Measurements from ENCODE around the gene GIPC1. TPM values are rescaled to one million over a fixed set of nuclear protein-coding genes. Genes with fewer than 3 reads are reported as not detected.
A peak's percentile ranks its signal among the peaks of the same experiment; 100 is the strongest.
"Not testable (repeated sequence)": the region's sequence is repeated elsewhere in the genome, so short reads cannot be mapped to it uniquely, and the experiment has no call there.

The GIPC1 gene
- total and polyA plus RNA-seq, 7 donors, result 37.9 to 63.5 (median 45.3) TPM

- Histone ChIP-seq H3K4me1 (peaks cover 36% of the 10 kb centered on the region), H3K27ac (peak overlapping the region; percentile 53), H3K9me3 (no peaks in the 10 kb centered on the region), H3K36me3 (ENCODE audit: insufficient read depth in 1 of 2, low read depth in 1 of 2) (peaks cover 0 to 8% of the 10 kb centered on the region in 2 donors), H3K4me3 (no peak overlapping the region), H3K27me3 (ENCODE audit: insufficient read depth in 3 of 3, low read length in 2 of 3) (no peaks in the 10 kb centered on the region)
- TF ChIP-seq, protein P1, sequence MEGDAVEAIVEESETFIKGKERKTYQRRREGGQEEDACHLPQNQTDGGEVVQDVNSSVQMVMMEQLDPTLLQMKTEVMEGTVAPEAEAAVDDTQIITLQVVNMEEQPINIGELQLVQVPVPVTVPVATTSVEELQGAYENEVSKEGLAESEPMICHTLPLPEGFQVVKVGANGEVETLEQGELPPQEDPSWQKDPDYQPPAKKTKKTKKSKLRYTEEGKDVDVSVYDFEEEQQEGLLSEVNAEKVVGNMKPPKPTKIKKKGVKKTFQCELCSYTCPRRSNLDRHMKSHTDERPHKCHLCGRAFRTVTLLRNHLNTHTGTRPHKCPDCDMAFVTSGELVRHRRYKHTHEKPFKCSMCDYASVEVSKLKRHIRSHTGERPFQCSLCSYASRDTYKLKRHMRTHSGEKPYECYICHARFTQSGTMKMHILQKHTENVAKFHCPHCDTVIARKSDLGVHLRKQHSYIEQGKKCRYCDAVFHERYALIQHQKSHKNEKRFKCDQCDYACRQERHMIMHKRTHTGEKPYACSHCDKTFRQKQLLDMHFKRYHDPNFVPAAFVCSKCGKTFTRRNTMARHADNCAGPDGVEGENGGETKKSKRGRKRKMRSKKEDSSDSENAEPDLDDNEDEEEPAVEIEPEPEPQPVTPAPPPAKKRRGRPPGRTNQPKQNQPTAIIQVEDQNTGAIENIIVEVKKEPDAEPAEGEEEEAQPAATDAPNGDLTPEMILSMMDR (IDR thresholded peaks at IDR 0.05), result no peak
- DNase-seq (no peak), ATAC-seq (no peak)
- WGBS, 3 donors, result 52 to 59% (median 53%) methylated on average over 7 of the region's 7 CpGs
- intact Hi-C loops (cut with DNase I), result no loop called here
Measured at GRCh38 chr19:14542711-14543328, 46.9 kb upstream of the GIPC1 start.

- ATAC-seq; H3K36me3 ChIP-seq (ENCODE audit: insufficient read depth in 1 of 2, low read depth in 1 of 2); intact Hi-C loops (cut with DNase I): not testable (repeated sequence)
Measured at GRCh38 chr19:14541979-14542378, 46.1 kb upstream of the GIPC1 start.

DNA sequence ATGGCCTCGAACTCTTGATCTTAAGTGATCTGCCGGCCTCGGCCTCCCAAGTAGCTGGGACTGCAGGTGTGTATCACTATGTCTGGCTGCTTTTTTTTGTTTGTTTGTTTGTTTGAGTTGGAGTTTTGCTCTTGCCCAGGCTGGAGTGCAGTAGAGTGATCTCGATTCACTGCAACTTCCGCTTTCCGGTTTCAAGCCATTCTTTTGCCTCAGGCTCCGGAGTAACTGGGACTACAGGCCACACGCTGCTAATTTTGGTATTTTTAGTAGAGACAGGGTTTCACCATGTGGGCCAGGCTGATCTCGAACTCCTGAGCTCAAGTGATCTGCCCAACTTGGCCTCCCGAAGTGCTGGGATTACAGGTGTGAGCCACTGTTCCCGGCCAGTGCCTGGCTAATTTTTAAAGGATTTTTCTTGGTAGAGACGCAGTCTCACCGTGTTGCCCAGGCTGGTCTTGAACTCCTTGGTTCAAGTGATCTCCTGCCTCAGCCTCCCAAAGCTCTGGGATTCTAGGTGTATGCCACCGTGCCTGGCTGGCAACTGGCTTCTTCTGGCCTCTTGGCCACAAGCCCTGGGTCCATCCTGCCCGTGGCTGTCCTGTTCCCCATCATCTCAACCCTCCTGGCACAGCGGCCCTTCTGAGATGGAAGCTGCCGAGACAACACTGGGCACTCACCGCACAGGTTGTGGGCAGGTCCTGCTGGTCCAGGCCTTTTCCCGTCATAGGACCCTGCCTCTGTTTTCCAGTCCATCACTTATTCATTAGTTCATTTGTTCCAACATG, 45.0 kb upstream of the GIPC1 start:
- H3K4me3 ChIP-seq, result no peak overlapping the region
- no peaks in the 10 kb centered on the region for H3K27me3 ChIP-seq (ENCODE audit: insufficient read depth in 3 of 3, low read length in 2 of 3)
- no peaks in the 10 kb centered on the region for H3K9me3 ChIP-seq
- TF ChIP-seq, protein P1 (IDR thresholded peaks at IDR 0.05), result no peak
- 75 to 84% (median 78%) methylated on average over 19 of the region's 19 CpGs for WGBS, 3 donors
- intact Hi-C loops (cut with DNase I), result no loop called here
- H3K36me3 ChIP-seq (ENCODE audit: insufficient read depth in 1 of 2, low read depth in 1 of 2), result peaks cover 0 to 6% of the 10 kb centered on the region in 2 donors
- H3K4me1 ChIP-seq, result peaks cover 22% of the 10 kb centered on the region
- ATAC-seq (no peak), DNase-seq (no peak)
- peak overlapping the region; percentile 56 for H3K27ac ChIP-seq

More at GRCh38 chr19:14541979-14542378, 46.1 kb upstream of the GIPC1 start:
- H3K9me3 ChIP-seq; H3K27me3 ChIP-seq (ENCODE audit: insufficient read depth in 3 of 3, low read length in 2 of 3); DNase-seq; H3K4me3 ChIP-seq: not testable (repeated sequence)
- WGBS, 3 donors, result 76 to 89% (median 88%) methylated on average over 5 of the region's 5 CpGs
- H3K4me1 ChIP-seq, result peaks cover 32% of the 10 kb centered on the region
- peak overlapping the region; percentile 56 for H3K27ac ChIP-seq

DNA sequence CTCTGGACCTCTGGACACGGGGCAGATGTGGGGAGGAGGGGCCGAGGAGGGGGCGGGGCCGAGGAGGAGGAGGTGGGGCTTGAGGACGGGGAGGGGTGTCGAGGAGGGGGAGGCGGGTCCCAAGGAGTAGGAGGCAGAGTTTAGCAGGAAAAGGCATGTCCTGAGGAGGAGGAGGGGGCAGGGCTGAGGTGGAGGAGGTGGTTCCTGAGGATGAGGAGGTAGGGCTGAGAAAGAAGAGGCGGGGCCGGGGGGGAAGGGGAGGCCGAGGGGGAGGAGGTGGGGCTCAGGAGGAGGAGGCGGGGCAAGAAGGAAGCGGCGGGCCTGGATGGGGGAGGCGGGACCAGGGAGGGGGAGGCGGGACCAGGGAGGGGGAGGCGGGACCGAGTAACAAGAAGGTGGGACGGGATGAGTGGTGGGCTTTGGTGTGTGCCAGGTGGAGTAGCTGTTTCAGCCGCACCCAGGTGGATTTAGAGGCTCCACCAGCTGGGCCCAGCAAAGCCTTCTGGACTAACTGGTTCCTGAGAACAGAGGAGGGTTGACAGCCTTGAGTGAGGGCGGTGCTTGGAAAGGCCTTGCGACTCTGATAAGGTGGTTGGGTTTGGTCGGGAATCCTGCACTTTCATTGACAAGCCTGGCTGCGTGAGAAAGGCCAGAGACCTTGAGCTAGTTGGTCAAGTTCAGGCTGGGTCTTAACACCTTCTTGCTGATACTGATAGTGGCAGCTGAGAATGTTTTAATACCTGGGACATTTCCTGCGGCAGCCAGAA, 41.2 kb upstream of the GIPC1 start:
- peaks cover 15% of the 10 kb centered on the region for H3K4me1 ChIP-seq
- TF ChIP-seq, protein P1 (IDR thresholded peaks at IDR 0.05), result no peak
- H3K4me3 ChIP-seq, result no peak overlapping the region
- ATAC-seq, result peak; percentile 34 to 55 (median 46)
- no peaks in the 10 kb centered on the region for H3K9me3 ChIP-seq
- peak overlapping the region; percentile 23 for H3K27ac ChIP-seq
- peak; percentile 46 to 76 for DNase-seq
- intact Hi-C loops (cut with DNase I), result no loop called here
- H3K27me3 ChIP-seq (ENCODE audit: insufficient read depth in 3 of 3, low read length in 2 of 3), result no peaks in the 10 kb centered on the region
- H3K36me3 ChIP-seq (ENCODE audit: insufficient read depth in 1 of 2, low read depth in 1 of 2), result peaks cover 0 to 10% of the 10 kb centered on the region in 2 donors
- 31 to 48% (median 36%) methylated on average over 16 to 24 of the region's 24 CpGs for WGBS, 3 donors

GRCh38 chr19:14533450-14533849, 37.5 kb upstream of the GIPC1 start:
- DNase-seq, result no peak
- TF ChIP-seq, protein P1 (IDR thresholded peaks at IDR 0.05), result no peak
- Histone ChIP-seq H3K36me3 (ENCODE audit: insufficient read depth in 1 of 2, low read depth in 1 of 2) (peaks cover 0 to 4% of the 10 kb centered on the region in 2 donors), H3K27me3 (ENCODE audit: insufficient read depth in 3 of 3, low read length in 2 of 3) (no peaks in the 10 kb centered on the region), H3K27ac (peak overlapping the region; percentile 88), H3K9me3 (no peaks in the 10 kb centered on the region), H3K4me1 (peaks cover 25% of the 10 kb centered on the region), H3K4me3 (no peak overlapping the region)
- no peak for ATAC-seq
- intact Hi-C loops (cut with DNase I), result no loop called here
- 32 to 61% (median 37%) methylated on average over 5 of the region's 5 CpGs for WGBS, 3 donors

All from psoas muscle (tissue), 8 donors.